Vagina (tissue), 2 donors: ENCODE results near the gene DOC2B.
"Not testable (repeated sequence)": the region's sequence is repeated elsewhere in the genome, so short reads cannot be mapped to it uniquely, and the experiment has no call there.

Experiments used
- POLR2A ChIP-seq, 2 donors: fragments of 450-650 bp; IDR thresholded peaks; one replicate each; pipeline ENCODE4 v1.6.1; 2017; ENCODE audit warnings: antibody characterized with exemption in 2 of 2, mild to moderate bottlenecking in 2 of 2, moderate library complexity in 2 of 2
- POLR2AphosphoS5 ChIP-seq, 2 donors: sonication (generic); formaldehyde crosslinking; IDR thresholded peaks; one replicate each; pipeline ENCODE4 v1.9.0; 2017; ENCODE audit warnings: antibody characterized with exemption in 2 of 2, mild to moderate bottlenecking in 2 of 2, low read depth in 1 of 2; ENCODE audit not compliant: insufficient read depth in 1 of 2
- TF ChIP-seq, protein P1 (sequence below), 3 experiments: fragments of 450-650 bp in 2 of 3; fragments of 200-600 bp in 1 of 3; sonication (generic) in 1 of 3; IDR thresholded peaks; one replicate each; pipeline ENCODE4 v1.5.1; 2017 to 2019; ENCODE audit warnings: antibody characterized with exemption in 3 of 3, mild to moderate bottlenecking in 2 of 3, moderate library complexity in 2 of 3

DNA sequence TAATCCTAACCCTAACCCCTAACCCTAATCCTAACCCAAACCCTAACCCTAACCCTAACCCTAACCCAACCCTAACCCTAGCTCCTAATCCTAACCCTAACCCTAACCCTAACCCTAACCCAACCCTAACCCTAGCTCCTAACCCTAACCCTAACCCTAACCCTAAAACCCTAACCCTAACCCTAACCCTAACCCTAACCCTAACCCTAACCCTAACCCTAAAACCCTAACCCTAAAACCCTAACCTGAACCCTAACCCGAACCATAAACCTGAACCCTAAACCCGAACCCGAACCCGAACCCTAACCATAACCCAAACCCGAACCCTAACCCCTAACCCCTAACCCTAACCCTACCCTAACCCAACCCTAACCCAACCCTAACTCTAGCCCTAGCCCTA lies 68.3 kb downstream of the DOC2B start:
- not testable (repeated sequence) for TF ChIP-seq POLR2A (IDR thresholded peaks at IDR 0.05); POLR2AphosphoS5 (IDR thresholded peaks at IDR 0.05; ENCODE audit: insufficient read depth in 1 of 2, low read depth in 1 of 2)
- TF ChIP-seq, protein P1, sequence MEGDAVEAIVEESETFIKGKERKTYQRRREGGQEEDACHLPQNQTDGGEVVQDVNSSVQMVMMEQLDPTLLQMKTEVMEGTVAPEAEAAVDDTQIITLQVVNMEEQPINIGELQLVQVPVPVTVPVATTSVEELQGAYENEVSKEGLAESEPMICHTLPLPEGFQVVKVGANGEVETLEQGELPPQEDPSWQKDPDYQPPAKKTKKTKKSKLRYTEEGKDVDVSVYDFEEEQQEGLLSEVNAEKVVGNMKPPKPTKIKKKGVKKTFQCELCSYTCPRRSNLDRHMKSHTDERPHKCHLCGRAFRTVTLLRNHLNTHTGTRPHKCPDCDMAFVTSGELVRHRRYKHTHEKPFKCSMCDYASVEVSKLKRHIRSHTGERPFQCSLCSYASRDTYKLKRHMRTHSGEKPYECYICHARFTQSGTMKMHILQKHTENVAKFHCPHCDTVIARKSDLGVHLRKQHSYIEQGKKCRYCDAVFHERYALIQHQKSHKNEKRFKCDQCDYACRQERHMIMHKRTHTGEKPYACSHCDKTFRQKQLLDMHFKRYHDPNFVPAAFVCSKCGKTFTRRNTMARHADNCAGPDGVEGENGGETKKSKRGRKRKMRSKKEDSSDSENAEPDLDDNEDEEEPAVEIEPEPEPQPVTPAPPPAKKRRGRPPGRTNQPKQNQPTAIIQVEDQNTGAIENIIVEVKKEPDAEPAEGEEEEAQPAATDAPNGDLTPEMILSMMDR (IDR thresholded peaks at IDR 0.05): not testable (repeated sequence)
